Measurements from ENCODE around the gene PANK1.
A peak's percentile ranks its signal among the peaks of the same experiment; 100 is the strongest.

PANK1 gene

DNA sequence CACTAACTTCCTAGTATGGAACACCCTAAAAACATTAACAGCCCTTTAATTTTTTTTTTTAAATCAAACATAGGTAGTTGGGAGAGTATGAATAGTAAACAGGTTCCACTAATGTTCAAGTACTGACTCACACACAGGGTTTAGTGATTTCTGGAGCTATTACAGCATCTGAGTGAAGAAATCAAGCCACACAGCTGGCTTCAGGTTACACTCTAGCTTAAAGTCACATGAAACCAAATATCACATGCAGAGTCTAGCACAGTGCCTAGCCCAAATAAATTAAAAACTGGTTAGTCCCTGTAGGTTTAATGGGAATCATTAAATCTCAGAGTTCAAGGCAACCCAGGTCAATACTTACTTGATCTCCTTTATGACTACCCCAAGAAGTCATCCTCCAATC is 11.6 kb downstream of the PANK1 start:
- TF ChIP-seq, protein P1, sequence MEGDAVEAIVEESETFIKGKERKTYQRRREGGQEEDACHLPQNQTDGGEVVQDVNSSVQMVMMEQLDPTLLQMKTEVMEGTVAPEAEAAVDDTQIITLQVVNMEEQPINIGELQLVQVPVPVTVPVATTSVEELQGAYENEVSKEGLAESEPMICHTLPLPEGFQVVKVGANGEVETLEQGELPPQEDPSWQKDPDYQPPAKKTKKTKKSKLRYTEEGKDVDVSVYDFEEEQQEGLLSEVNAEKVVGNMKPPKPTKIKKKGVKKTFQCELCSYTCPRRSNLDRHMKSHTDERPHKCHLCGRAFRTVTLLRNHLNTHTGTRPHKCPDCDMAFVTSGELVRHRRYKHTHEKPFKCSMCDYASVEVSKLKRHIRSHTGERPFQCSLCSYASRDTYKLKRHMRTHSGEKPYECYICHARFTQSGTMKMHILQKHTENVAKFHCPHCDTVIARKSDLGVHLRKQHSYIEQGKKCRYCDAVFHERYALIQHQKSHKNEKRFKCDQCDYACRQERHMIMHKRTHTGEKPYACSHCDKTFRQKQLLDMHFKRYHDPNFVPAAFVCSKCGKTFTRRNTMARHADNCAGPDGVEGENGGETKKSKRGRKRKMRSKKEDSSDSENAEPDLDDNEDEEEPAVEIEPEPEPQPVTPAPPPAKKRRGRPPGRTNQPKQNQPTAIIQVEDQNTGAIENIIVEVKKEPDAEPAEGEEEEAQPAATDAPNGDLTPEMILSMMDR (IDR thresholded peaks at IDR 0.05; ENCODE audit: insufficient read depth, low read length) = no peak
- TF ChIP-seq SPI1 (IDR thresholded peaks at IDR 0.05; ENCODE audit: borderline replicate concordance, low read depth) (no peak), POLR2AphosphoS5 (IDR thresholded peaks at IDR 0.05; ENCODE audit: low read depth) (no peak), GABPA (IDR thresholded peaks at IDR 0.05; ENCODE audit: low read depth) (no peak)
- H3K27me3 ChIP-seq (ENCODE audit: insufficient read depth, poor library complexity, severe bottlenecking) = no peaks in the 10 kb centered on the region
- DNase-seq (ENCODE audit: low read depth in 1 of 2, low spot score in 1 of 2) = peak in 1 of 2 experiments; percentile 34
- no peak overlapping the region for H3K4me3 ChIP-seq (replicated peaks; ENCODE audit: insufficient read depth, low read length)
- H3K27ac ChIP-seq (replicated peaks) = no peak overlapping the region

DNA sequence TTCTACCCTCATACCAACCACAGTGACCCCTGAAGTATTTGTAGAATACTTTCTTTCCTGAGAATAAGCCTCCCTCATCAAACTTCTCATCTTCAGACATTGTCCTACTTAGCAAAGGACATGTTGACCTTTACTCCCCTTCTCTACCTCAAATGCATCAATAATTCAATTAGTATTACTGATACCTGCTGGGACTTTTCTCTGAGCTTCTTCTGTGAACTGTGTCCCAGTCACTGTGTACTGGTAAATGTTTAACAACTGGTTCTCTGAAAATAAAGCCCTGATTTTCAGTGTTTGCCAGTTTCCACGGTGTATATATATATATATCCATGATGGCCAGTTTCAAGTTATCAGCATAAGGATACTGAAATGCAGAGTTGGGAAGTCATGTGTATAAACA is 12.2 kb downstream of the PANK1 start:
- no peak for TF ChIP-seq GABPA (IDR thresholded peaks at IDR 0.05; ENCODE audit: low read depth)
- TF ChIP-seq, protein P1 (IDR thresholded peaks at IDR 0.05; ENCODE audit: insufficient read depth, low read length) = no peak
- TF ChIP-seq, protein P2, sequence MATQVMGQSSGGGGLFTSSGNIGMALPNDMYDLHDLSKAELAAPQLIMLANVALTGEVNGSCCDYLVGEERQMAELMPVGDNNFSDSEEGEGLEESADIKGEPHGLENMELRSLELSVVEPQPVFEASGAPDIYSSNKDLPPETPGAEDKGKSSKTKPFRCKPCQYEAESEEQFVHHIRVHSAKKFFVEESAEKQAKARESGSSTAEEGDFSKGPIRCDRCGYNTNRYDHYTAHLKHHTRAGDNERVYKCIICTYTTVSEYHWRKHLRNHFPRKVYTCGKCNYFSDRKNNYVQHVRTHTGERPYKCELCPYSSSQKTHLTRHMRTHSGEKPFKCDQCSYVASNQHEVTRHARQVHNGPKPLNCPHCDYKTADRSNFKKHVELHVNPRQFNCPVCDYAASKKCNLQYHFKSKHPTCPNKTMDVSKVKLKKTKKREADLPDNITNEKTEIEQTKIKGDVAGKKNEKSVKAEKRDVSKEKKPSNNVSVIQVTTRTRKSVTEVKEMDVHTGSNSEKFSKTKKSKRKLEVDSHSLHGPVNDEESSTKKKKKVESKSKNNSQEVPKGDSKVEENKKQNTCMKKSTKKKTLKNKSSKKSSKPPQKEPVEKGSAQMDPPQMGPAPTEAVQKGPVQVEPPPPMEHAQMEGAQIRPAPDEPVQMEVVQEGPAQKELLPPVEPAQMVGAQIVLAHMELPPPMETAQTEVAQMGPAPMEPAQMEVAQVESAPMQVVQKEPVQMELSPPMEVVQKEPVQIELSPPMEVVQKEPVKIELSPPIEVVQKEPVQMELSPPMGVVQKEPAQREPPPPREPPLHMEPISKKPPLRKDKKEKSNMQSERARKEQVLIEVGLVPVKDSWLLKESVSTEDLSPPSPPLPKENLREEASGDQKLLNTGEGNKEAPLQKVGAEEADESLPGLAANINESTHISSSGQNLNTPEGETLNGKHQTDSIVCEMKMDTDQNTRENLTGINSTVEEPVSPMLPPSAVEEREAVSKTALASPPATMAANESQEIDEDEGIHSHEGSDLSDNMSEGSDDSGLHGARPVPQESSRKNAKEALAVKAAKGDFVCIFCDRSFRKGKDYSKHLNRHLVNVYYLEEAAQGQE (IDR thresholded peaks at IDR 0.05; ENCODE audit: insufficient replicate concordance, low read depth) = no peak
- TF ChIP-seq POLR2AphosphoS5 (IDR thresholded peaks at IDR 0.05; ENCODE audit: low read depth) = no peak
- no peak for TF ChIP-seq SPI1 (IDR thresholded peaks at IDR 0.05; ENCODE audit: borderline replicate concordance, low read depth)
- Histone ChIP-seq H3K27me3 (ENCODE audit: insufficient read depth, poor library complexity, severe bottlenecking) (no peaks in the 10 kb centered on the region), H3K27ac (replicated peaks) (no peak overlapping the region), H3K4me3 (replicated peaks; ENCODE audit: insufficient read depth, low read length) (no peak overlapping the region)
- DNase-seq (ENCODE audit: low read depth in 1 of 2, low spot score in 1 of 2) = no peak

DNA sequence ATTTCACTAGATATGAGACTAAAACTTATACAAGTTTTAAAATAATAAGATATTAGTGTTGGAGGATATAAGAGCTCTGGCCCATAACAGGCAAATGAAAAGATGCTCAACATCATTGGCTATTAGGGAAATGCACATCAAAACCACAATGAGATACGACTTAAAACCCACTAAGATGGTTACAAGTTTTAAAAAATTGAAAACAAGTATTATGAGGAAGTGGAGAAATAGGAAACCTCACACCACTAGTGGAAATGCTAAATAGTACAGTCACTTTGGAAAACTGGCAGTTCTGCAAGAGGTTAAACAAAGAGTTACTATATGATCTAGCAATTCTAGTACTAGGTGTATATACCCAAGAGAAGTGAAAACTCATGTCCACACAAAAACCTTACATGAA is 17.2 kb downstream of the PANK1 start:
- no peak overlapping the region for H3K4me3 ChIP-seq (replicated peaks; ENCODE audit: insufficient read depth, low read length)
- no peak for DNase-seq (ENCODE audit: low read depth in 1 of 2, low spot score in 1 of 2)
- TF ChIP-seq GABPA (IDR thresholded peaks at IDR 0.05; ENCODE audit: low read depth) (no peak), SPI1 (IDR thresholded peaks at IDR 0.05; ENCODE audit: borderline replicate concordance, low read depth) (peak; percentile 88), POLR2AphosphoS5 (IDR thresholded peaks at IDR 0.05; ENCODE audit: low read depth) (no peak)
- TF ChIP-seq, protein P1 (IDR thresholded peaks at IDR 0.05; ENCODE audit: insufficient read depth, low read length) = no peak
- H3K27ac ChIP-seq (replicated peaks) = no peak overlapping the region
- H3K27me3 ChIP-seq (ENCODE audit: insufficient read depth, poor library complexity, severe bottlenecking) = no peaks in the 10 kb centered on the region

DNA sequence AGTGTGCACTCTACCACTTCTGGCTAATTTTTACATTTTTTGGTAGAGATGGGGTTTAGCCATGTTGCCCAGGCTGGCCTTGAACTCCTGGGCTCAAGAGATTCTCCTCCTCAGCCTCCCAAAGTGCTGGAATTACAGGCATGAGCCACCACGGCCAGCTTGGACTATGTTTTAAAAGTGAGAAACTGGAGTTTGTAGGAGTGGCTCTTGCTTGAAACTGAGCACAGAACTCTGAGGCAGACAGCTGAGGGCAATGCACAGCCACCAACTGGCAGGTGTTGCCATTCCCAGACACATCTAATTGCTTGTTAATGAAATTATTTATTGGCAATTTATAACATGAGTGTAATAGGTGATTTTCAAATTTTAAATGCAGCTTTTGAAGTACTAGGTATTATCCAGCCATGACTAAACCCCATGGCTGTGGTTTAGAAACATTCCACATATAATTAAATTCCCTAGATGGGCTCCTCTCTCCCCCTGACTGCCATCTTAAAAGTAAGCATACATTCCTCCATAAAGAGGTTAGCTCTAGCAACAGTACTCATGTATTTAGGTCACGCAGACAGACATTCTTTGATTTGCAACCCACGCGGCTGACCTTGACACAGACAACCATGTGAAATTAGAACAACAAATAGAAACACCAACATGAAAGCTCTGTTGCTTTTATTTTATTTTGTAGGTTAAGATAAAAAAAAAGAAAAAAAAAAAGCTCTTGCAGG is 19.8 kb downstream of the PANK1 start:
- TF ChIP-seq, protein P1 (IDR thresholded peaks at IDR 0.05; ENCODE audit: insufficient read depth, low read length) = no peak
- TF ChIP-seq POLR2AphosphoS5 (IDR thresholded peaks at IDR 0.05; ENCODE audit: low read depth) (no peak), GABPA (IDR thresholded peaks at IDR 0.05; ENCODE audit: low read depth) (no peak), SPI1 (IDR thresholded peaks at IDR 0.05; ENCODE audit: borderline replicate concordance, low read depth) (no peak)
- TF ChIP-seq, protein P2 (IDR thresholded peaks at IDR 0.05; ENCODE audit: insufficient replicate concordance, low read depth) = no peak

More for the DNA sequence above, 19.8 kb downstream of the PANK1 start:
- no peaks in the 10 kb centered on the region for H3K27me3 ChIP-seq (ENCODE audit: insufficient read depth, poor library complexity, severe bottlenecking)
- H3K4me3 ChIP-seq (replicated peaks; ENCODE audit: insufficient read depth, low read length) = no peak overlapping the region
- H3K27ac ChIP-seq (replicated peaks) = no peak overlapping the region
- DNase-seq (ENCODE audit: low read depth in 1 of 2, low spot score in 1 of 2) = no peak
